ENCODE measurements around the gene STK39.

STK39 gene

DNA sequence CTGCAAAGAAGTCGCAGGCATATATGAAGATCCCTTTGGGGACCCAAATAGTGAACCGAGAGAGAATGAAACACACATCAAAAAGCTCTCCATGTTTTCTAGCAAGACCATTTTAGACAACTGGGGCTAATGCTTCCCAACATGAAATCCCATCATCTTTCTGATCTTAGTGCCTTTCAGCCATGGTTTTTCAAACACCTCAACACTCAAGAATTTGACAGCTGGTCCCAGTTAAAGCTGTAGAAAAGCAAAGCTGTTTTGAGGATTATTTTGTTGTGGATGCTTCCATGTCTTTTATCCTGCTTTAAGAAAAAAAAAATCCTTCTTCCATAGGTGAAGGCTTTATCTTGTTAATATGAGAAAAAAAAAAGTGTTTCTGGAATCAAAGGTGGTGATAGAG is 259.1 kb downstream of the STK39 start:
- no peak for TF ChIP-seq SUZ12 (IDR thresholded peaks at IDR 0.05; ENCODE audit: extremely low read depth, insufficient read depth, insufficient read length)
- no peak for TF ChIP-seq ZNF274 (IDR thresholded peaks at IDR 0.05; ENCODE audit: low read depth, low read length)
- no peak for TF ChIP-seq YY1 (IDR thresholded peaks at IDR 0.05; ENCODE audit: insufficient read depth, insufficient read length)
- Histone ChIP-seq H3K4me3 (ENCODE audit: insufficient read length, low read depth) (no peak overlapping the region), H3K9ac (ENCODE audit: insufficient read length, low read depth) (no peak overlapping the region), H3K9me3 (ENCODE audit: insufficient read depth, low read length) (no peaks in the 10 kb centered on the region), H3K27me3 (ENCODE audit: insufficient read depth, insufficient read length) (no peaks in the 10 kb centered on the region), H3K36me3 (ENCODE audit: insufficient read depth, insufficient read length, low read length) (no peaks in the 10 kb centered on the region), H3K4me1 (ENCODE audit: insufficient read depth, insufficient read length) (peaks cover 3% of the 10 kb centered on the region)
- no peak for DNase-seq (ENCODE audit: low read depth, low spot score)

GRCh38 chr2:167987558-167987957 is 259.8 kb downstream of the STK39 start:
- Histone ChIP-seq H3K9me3 (ENCODE audit: insufficient read depth, low read length) (no peaks in the 10 kb centered on the region), H3K36me3 (ENCODE audit: insufficient read depth, insufficient read length, low read length) (no peaks in the 10 kb centered on the region), H3K9ac (ENCODE audit: insufficient read length, low read depth) (no peak overlapping the region), H3K4me3 (ENCODE audit: insufficient read length, low read depth) (no peak overlapping the region), H3K4me1 (ENCODE audit: insufficient read depth, insufficient read length) (peaks cover 3% of the 10 kb centered on the region), H3K27me3 (ENCODE audit: insufficient read depth, insufficient read length) (no peaks in the 10 kb centered on the region)
- DNase-seq (ENCODE audit: low read depth, low spot score), result no peak
- TF ChIP-seq SUZ12 (IDR thresholded peaks at IDR 0.05; ENCODE audit: extremely low read depth, insufficient read depth, insufficient read length) (no peak), YY1 (IDR thresholded peaks at IDR 0.05; ENCODE audit: insufficient read depth, insufficient read length) (no peak)

- H3K9ac ChIP-seq (ENCODE audit: insufficient read length, low read depth), result no peak overlapping the region
- H3K4me3 ChIP-seq (ENCODE audit: insufficient read length, low read depth), result no peak overlapping the region
- H3K27me3 ChIP-seq (ENCODE audit: insufficient read depth, insufficient read length), result no peaks in the 10 kb centered on the region
- H3K36me3 ChIP-seq (ENCODE audit: insufficient read depth, insufficient read length, low read length), result no peaks in the 10 kb centered on the region
- no peak for TF ChIP-seq YY1 (IDR thresholded peaks at IDR 0.05; ENCODE audit: insufficient read depth, insufficient read length)
- TF ChIP-seq SUZ12 (IDR thresholded peaks at IDR 0.05; ENCODE audit: extremely low read depth, insufficient read depth, insufficient read length), result no peak
- TF ChIP-seq ZNF274 (IDR thresholded peaks at IDR 0.05; ENCODE audit: low read depth, low read length), result no peak
- no peak for DNase-seq (ENCODE audit: low read depth, low spot score)
- H3K4me1 ChIP-seq (ENCODE audit: insufficient read depth, insufficient read length), result peaks cover 3% of the 10 kb centered on the region
- H3K9me3 ChIP-seq (ENCODE audit: insufficient read depth, low read length), result no peaks in the 10 kb centered on the region
Measured at GRCh38 chr2:167987026-167987425, 260.4 kb downstream of the STK39 start.

DNA sequence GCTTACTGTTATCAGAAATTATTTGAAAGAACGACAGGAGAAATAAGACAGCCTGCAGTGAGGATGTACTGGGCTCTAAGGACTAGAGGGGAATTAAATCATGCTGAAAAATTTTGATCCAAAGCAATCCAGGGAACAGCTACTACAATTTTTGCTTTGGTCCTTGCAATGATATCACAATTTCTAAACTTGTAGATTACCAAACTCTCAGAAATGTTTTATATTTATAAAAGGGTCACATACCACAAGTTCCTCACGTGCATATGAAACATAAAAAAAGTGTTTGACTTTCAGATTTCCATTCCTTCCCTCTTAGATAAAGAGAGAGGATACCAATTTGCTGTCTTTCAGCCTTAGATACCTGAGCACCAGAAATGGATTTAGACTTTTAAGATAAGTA is 261.2 kb downstream of the STK39 start:
- no peaks in the 10 kb centered on the region for H3K36me3 ChIP-seq (ENCODE audit: insufficient read depth, insufficient read length, low read length)
- H3K27me3 ChIP-seq (ENCODE audit: insufficient read depth, insufficient read length), result no peaks in the 10 kb centered on the region
- TF ChIP-seq SUZ12 (IDR thresholded peaks at IDR 0.05; ENCODE audit: extremely low read depth, insufficient read depth, insufficient read length), result no peak
- no peak for TF ChIP-seq ZNF274 (IDR thresholded peaks at IDR 0.05; ENCODE audit: low read depth, low read length)
- no peak for TF ChIP-seq YY1 (IDR thresholded peaks at IDR 0.05; ENCODE audit: insufficient read depth, insufficient read length)
- no peak overlapping the region for H3K9ac ChIP-seq (ENCODE audit: insufficient read length, low read depth)
- H3K4me1 ChIP-seq (ENCODE audit: insufficient read depth, insufficient read length), result peaks cover 3% of the 10 kb centered on the region
- H3K4me3 ChIP-seq (ENCODE audit: insufficient read length, low read depth), result no peak overlapping the region
- no peaks in the 10 kb centered on the region for H3K9me3 ChIP-seq (ENCODE audit: insufficient read depth, low read length)
- DNase-seq (ENCODE audit: low read depth, low spot score), result no peak

- Histone ChIP-seq H3K9ac (ENCODE audit: insufficient read length, low read depth) (no peak overlapping the region), H3K4me3 (ENCODE audit: insufficient read length, low read depth) (no peak overlapping the region), H3K4me1 (ENCODE audit: insufficient read depth, insufficient read length) (no peaks in the 10 kb centered on the region), H3K9me3 (ENCODE audit: insufficient read depth, low read length) (no peaks in the 10 kb centered on the region), H3K27me3 (ENCODE audit: insufficient read depth, insufficient read length) (no peaks in the 10 kb centered on the region), H3K36me3 (ENCODE audit: insufficient read depth, insufficient read length, low read length) (no peaks in the 10 kb centered on the region)
- no peak for TF ChIP-seq SUZ12 (IDR thresholded peaks at IDR 0.05; ENCODE audit: extremely low read depth, insufficient read depth, insufficient read length)
- no peak for TF ChIP-seq YY1 (IDR thresholded peaks at IDR 0.05; ENCODE audit: insufficient read depth, insufficient read length)
- TF ChIP-seq ZNF274 (IDR thresholded peaks at IDR 0.05; ENCODE audit: low read depth, low read length), result no peak
- no peak for DNase-seq (ENCODE audit: low read depth, low spot score)
Measured at GRCh38 chr2:167981945-167982344, 265.4 kb downstream of the STK39 start.

DNA sequence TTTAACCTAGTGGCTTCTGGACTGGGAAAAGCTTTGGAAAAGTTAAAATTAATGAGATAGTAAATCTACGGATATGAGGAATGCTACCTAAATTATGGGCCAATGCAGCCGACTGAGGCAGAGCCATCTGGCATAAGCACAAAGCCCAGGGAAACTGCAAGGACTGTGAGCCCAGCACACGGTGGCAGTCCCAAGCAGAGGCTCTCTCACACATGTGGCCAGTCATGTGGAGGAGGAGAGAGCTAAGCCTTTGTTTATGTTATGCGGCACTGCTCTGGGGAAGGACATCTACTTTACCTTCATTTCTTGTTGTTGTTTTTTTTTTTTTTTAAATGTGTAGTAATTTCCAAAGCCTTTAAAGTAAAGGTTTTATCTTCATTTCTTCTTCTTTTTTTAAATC is 267.0 kb downstream of the STK39 start:
- Histone ChIP-seq H3K4me3 (ENCODE audit: insufficient read length, low read depth) (no peak overlapping the region), H3K4me1 (ENCODE audit: insufficient read depth, insufficient read length) (no peaks in the 10 kb centered on the region), H3K9me3 (ENCODE audit: insufficient read depth, low read length) (no peaks in the 10 kb centered on the region), H3K27me3 (ENCODE audit: insufficient read depth, insufficient read length) (no peaks in the 10 kb centered on the region), H3K9ac (ENCODE audit: insufficient read length, low read depth) (no peak overlapping the region), H3K36me3 (ENCODE audit: insufficient read depth, insufficient read length, low read length) (no peaks in the 10 kb centered on the region)
- no peak for TF ChIP-seq YY1 (IDR thresholded peaks at IDR 0.05; ENCODE audit: insufficient read depth, insufficient read length)
- TF ChIP-seq ZNF274 (IDR thresholded peaks at IDR 0.05; ENCODE audit: low read depth, low read length), result no peak
- no peak for TF ChIP-seq SUZ12 (IDR thresholded peaks at IDR 0.05; ENCODE audit: extremely low read depth, insufficient read depth, insufficient read length)
- DNase-seq (ENCODE audit: low read depth, low spot score), result no peak

- TF ChIP-seq SUZ12 (IDR thresholded peaks at IDR 0.05; ENCODE audit: extremely low read depth, insufficient read depth, insufficient read length) (no peak), YY1 (IDR thresholded peaks at IDR 0.05; ENCODE audit: insufficient read depth, insufficient read length) (no peak), ZNF274 (IDR thresholded peaks at IDR 0.05; ENCODE audit: low read depth, low read length) (no peak)
- DNase-seq (ENCODE audit: low read depth, low spot score), result no peak
- H3K4me3 ChIP-seq (ENCODE audit: insufficient read length, low read depth), result no peak overlapping the region
- no peaks in the 10 kb centered on the region for H3K4me1 ChIP-seq (ENCODE audit: insufficient read depth, insufficient read length)
- no peak overlapping the region for H3K9ac ChIP-seq (ENCODE audit: insufficient read length, low read depth)
- H3K9me3 ChIP-seq (ENCODE audit: insufficient read depth, low read length), result peaks cover 29% of the 10 kb centered on the region
- H3K27me3 ChIP-seq (ENCODE audit: insufficient read depth, insufficient read length), result no peaks in the 10 kb centered on the region
- H3K36me3 ChIP-seq (ENCODE audit: insufficient read depth, insufficient read length, low read length), result no peaks in the 10 kb centered on the region
Measured at GRCh38 chr2:167972746-167973145, 274.6 kb downstream of the STK39 start.

DNA sequence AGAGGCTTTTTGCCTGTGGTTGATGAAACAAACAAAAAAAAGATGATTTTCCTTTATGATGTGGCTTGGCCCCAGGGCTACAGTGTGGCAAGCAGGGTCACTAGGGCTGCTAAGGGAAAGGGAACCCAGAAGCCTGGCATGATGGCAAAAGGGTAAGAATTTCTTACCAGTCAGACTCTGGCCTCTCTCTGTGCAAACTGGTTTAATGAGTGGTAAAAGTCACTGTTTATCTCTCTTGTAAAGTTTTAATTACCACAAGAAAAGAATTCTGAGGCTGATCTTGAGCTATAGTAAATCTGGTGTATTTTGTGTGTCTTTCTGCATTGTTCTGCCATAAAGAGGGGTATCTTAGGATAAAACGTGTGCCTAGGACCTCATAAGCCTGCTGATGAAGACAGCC is 275.4 kb downstream of the STK39 start:
- no peaks in the 10 kb centered on the region for H3K27me3 ChIP-seq (ENCODE audit: insufficient read depth, insufficient read length)
- peaks cover 29% of the 10 kb centered on the region for H3K9me3 ChIP-seq (ENCODE audit: insufficient read depth, low read length)
- H3K36me3 ChIP-seq (ENCODE audit: insufficient read depth, insufficient read length, low read length), result no peaks in the 10 kb centered on the region
- no peak for DNase-seq (ENCODE audit: low read depth, low spot score)
- no peaks in the 10 kb centered on the region for H3K4me1 ChIP-seq (ENCODE audit: insufficient read depth, insufficient read length)
- H3K4me3 ChIP-seq (ENCODE audit: insufficient read length, low read depth), result no peak overlapping the region
- TF ChIP-seq YY1 (IDR thresholded peaks at IDR 0.05; ENCODE audit: insufficient read depth, insufficient read length), result no peak
- TF ChIP-seq SUZ12 (IDR thresholded peaks at IDR 0.05; ENCODE audit: extremely low read depth, insufficient read depth, insufficient read length), result no peak
- TF ChIP-seq ZNF274 (IDR thresholded peaks at IDR 0.05; ENCODE audit: low read depth, low read length), result no peak
- H3K9ac ChIP-seq (ENCODE audit: insufficient read length, low read depth), result no peak overlapping the region
